H1 (cell line): ENCODE measurements around the gene CHST13. TPM values are rescaled to one million over a fixed set of nuclear protein-coding genes. Genes with fewer than 3 reads are reported as not detected.

Source experiments
- CTCF ChIA-PET: fragments of 300-600 bp; sonication (Branson Sonifier 250); formaldehyde crosslinking; loops from one replicate; lab custom pipeline; 2021; ENCODE audit not compliant: partially characterized antibody; lab: Charles Lee
- POLR2A ChIA-PET: fragments of 300-600 bp; sonication (Branson Sonifier 250); formaldehyde crosslinking; loops from one replicate; lab custom pipeline; 2021; ENCODE audit warnings: inconsistent platforms; ENCODE audit not compliant: partially characterized antibody; lab: Charles Lee
- DNase-seq, 2 experiments: peaks; one replicate each; pipeline versions ENCODE4 v3.0.0 to v3.0.0-alpha.2; 2010 to 2022; ENCODE audit warnings: low spot score in 2 of 2, low read depth in 1 of 2, mixed read lengths in 1 of 2
- FAIRE-seq: peaks from 2 replicates; lab custom pipeline; 2011; peaks lifted over from hg19 to GRCh38; lab: Jason Lieb, UNC
- H2AFZ ChIP-seq: 2 replicates; pipeline ENCODE4 v1.8.1; 2012; ENCODE audit warnings: low read length, inconsistent platforms
- H2AK5ac ChIP-seq: 2 replicates; pipeline ENCODE4 v1.6.1; 2013; ENCODE audit warnings: low read depth, low read length
- H2BK120ac ChIP-seq: replicated peaks from 2 replicates; pipeline ENCODE3; 2013; ENCODE audit warnings: low read depth, low read length, inconsistent platforms
- H2BK12ac ChIP-seq: 2 replicates; pipeline ENCODE4 v1.6.1; 2013; ENCODE audit warnings: low read depth, low read length
- H2BK15ac ChIP-seq: 2 replicates; pipeline ENCODE4 v1.6.1; 2013; ENCODE audit warnings: low read length
- H2BK20ac ChIP-seq: 2 replicates; pipeline ENCODE4 v1.6.1; 2013; ENCODE audit warnings: low read length
- H2BK5ac ChIP-seq: 2 replicates; pipeline ENCODE4 v1.6.1; 2013; ENCODE audit warnings: low read depth, low read length
- H3K14ac ChIP-seq: 2 replicates; pipeline ENCODE4 v1.6.1; 2013; ENCODE audit warnings: inconsistent platforms; ENCODE audit not compliant: insufficient read length
- H3K18ac ChIP-seq: 2 replicates; pipeline ENCODE4 v1.6.1; 2013; ENCODE audit warnings: low read length; ENCODE audit errors: extremely low read depth
- H3K23ac ChIP-seq: 2 replicates; pipeline ENCODE4 v1.6.1; 2013; ENCODE audit warnings: inconsistent platforms; ENCODE audit not compliant: insufficient read length
- H3K23me2 ChIP-seq: 2 replicates; pipeline ENCODE4 v1.6.1; 2013; ENCODE audit warnings: low read depth, low read length
- H3K27ac ChIP-seq: 2 replicates; pipeline ENCODE4 v1.6.1; 2011; ENCODE audit warnings: low read depth, low read length, inconsistent platforms
- H3K27me3 ChIP-seq, 4 experiments: replicated peaks in 1 of 4; 1 replicate in 1 of 4; 2 replicates in 3 of 4; pipeline versions ENCODE4 v1.6.1 to v1.8.1; 2011 to 2013; ENCODE audit warnings: low read length in 3 of 4, mild to moderate bottlenecking in 3 of 4, inconsistent platforms in 2 of 4, mixed read lengths in 2 of 4, moderate library complexity in 1 of 4; ENCODE audit not compliant: control insufficient read depth in 3 of 4, insufficient read depth in 3 of 4; ENCODE audit errors: extremely low read depth in 1 of 4
- H3K36me3 ChIP-seq, 4 experiments: 2 replicates each; pipeline versions ENCODE4 v1.6.1 to v1.8.1; 2011 to 2013; ENCODE audit warnings: mild to moderate bottlenecking in 4 of 4, low read length in 3 of 4, moderate library complexity in 2 of 4, control low read depth in 1 of 4, inconsistent platforms in 1 of 4; ENCODE audit not compliant: insufficient read depth in 4 of 4, control insufficient read depth in 2 of 4
- H3K4ac ChIP-seq: replicated peaks from 2 replicates; pipeline ENCODE3; 2013; ENCODE audit warnings: low read length, low read depth, mixed read lengths, inconsistent platforms; ENCODE audit not compliant: insufficient read length
- H3K4me1 ChIP-seq, 4 experiments: replicated peaks in 1 of 4; 1 replicate in 1 of 4; 2 replicates in 3 of 4; pipeline versions ENCODE4 v1.6.1 to v1.8.1; 2011 to 2013; ENCODE audit warnings: low read length in 3 of 4, inconsistent platforms in 2 of 4, mixed read lengths in 1 of 4; ENCODE audit not compliant: insufficient read depth in 4 of 4, control insufficient read depth in 3 of 4
- H3K4me2 ChIP-seq, 2 experiments: 2 replicates each; pipeline versions ENCODE4 v1.6.1 to v1.8.1; 2011 to 2013; ENCODE audit warnings: low read depth in 2 of 2, low read length in 2 of 2, control low read depth in 1 of 2, inconsistent platforms in 1 of 2, mild to moderate bottlenecking in 1 of 2; ENCODE audit not compliant: insufficient read depth in 1 of 2
- H3K4me3 ChIP-seq, 4 experiments: fragments of 200-600, 300-600 bp in 1 of 4; sonication (generic), shearing (Covaris generic), sonication (Bioruptor Twin) in 1 of 4; 2 replicates each; pipeline versions ENCODE4 v1.5.1 to v1.8.1; 2011 to 2016; ENCODE audit warnings: low read length in 4 of 4, low read depth in 3 of 4, control low read depth in 2 of 4, inconsistent platforms in 2 of 4, mild to moderate bottlenecking in 2 of 4, mixed read lengths in 1 of 4, moderate library complexity in 1 of 4; ENCODE audit not compliant: insufficient read depth in 2 of 4; ENCODE audit errors: extremely low read depth in 1 of 4
- H3K56ac ChIP-seq: replicated peaks from 2 replicates; pipeline ENCODE3; 2013; ENCODE audit warnings: low read depth, mild to moderate bottlenecking, mixed read lengths, low read length, inconsistent platforms; ENCODE audit not compliant: insufficient read length
- H3K79me1 ChIP-seq: 2 replicates; pipeline ENCODE4 v1.6.1; 2013; ENCODE audit warnings: low read depth, low read length, control low read depth
- H3K79me2 ChIP-seq, 2 experiments: 2 replicates each; pipeline versions ENCODE4 v1.6.1 to v1.8.1; 2012 to 2013; ENCODE audit warnings: low read length in 2 of 2, mild to moderate bottlenecking in 2 of 2, inconsistent platforms in 1 of 2; ENCODE audit not compliant: insufficient read depth in 2 of 2, control insufficient read depth in 1 of 2
- H3K9ac ChIP-seq, 4 experiments: replicated peaks in 1 of 4; 1 replicate in 1 of 4; 2 replicates in 3 of 4; pipeline versions ENCODE4 v1.6.1 to v1.8.1; 2011 to 2013; ENCODE audit warnings: low read depth in 3 of 4, low read length in 3 of 4, control low read depth in 2 of 4, mild to moderate bottlenecking in 2 of 4, moderate library complexity in 2 of 4, inconsistent platforms in 1 of 4; ENCODE audit errors: extremely low read depth in 1 of 4
- H3K9me3 ChIP-seq, 2 experiments: 2 replicates each; pipeline versions ENCODE4 v1.6.1 to v1.8.1; 2012 to 2013; ENCODE audit warnings: mild to moderate bottlenecking in 2 of 2, moderate library complexity in 2 of 2, control low read depth in 1 of 2, inconsistent platforms in 1 of 2, low read depth in 1 of 2, low read length in 1 of 2, mixed read lengths in 1 of 2; ENCODE audit not compliant: insufficient read depth in 2 of 2
- H4K20me1 ChIP-seq, 2 experiments: replicated peaks in 1 of 2; 2 replicates each; pipeline versions ENCODE3 to v1.8.1; 2011 to 2013; ENCODE audit warnings: inconsistent platforms in 2 of 2, low read length in 2 of 2, mild to moderate bottlenecking in 1 of 2; ENCODE audit not compliant: insufficient read depth in 2 of 2, control insufficient read depth in 1 of 2
- H4K5ac ChIP-seq: 2 replicates; pipeline ENCODE4 v1.6.1; 2013; ENCODE audit warnings: low read length, low read depth, mixed read lengths, inconsistent platforms; ENCODE audit not compliant: insufficient read length
- H4K8ac ChIP-seq: 2 replicates; pipeline ENCODE4 v1.8.0; 2013; ENCODE audit warnings: mild to moderate bottlenecking, moderate library complexity, low read length, inconsistent platforms; ENCODE audit not compliant: insufficient read depth; ENCODE audit errors: extremely low read depth
- H4K91ac ChIP-seq: replicated peaks from 2 replicates; pipeline ENCODE3; 2013; ENCODE audit warnings: low read length, mixed read lengths, inconsistent platforms; ENCODE audit not compliant: insufficient read length
- CBX5 ChIP-seq: fragments of 300-800, 300-1000 bp; sonication (generic); IDR thresholded peaks from 2 replicates; pipeline ENCODE4 v1.7.1; 2016; ENCODE audit warnings: antibody characterized with exemption, low read length, low read depth
- CHD1 ChIP-seq: IDR thresholded peaks from 2 replicates; pipeline ENCODE4 v1.6.1; 2012; ENCODE audit warnings: low read depth, low read length, improper control_type of control experiment
- CTBP2 ChIP-seq: IDR thresholded peaks from 2 replicates; pipeline ENCODE4 v1.7.0; 2011; ENCODE audit warnings: borderline replicate concordance, mild to moderate bottlenecking, moderate library complexity, mixed read lengths, low read length; ENCODE audit not compliant: insufficient read depth, insufficient read length
- JUND ChIP-seq: IDR thresholded peaks from 2 replicates; pipeline ENCODE4 v1.6.1; 2011; ENCODE audit warnings: mild to moderate bottlenecking, improper control_type of control experiment, low read length
- POLR2A ChIP-seq, 2 experiments: IDR thresholded peaks; 1 replicate in 1 of 2; 2 replicates in 1 of 2; pipeline ENCODE4 v1.6.1; 2011; ENCODE audit warnings: low read depth in 2 of 2, low read length in 2 of 2, mild to moderate bottlenecking in 2 of 2; ENCODE audit errors: control extremely low read depth in 1 of 2
- RNF2 ChIP-seq: fragments of 200-900, 300-1000 bp; sonication (generic); IDR thresholded peaks from 2 replicates; pipeline ENCODE4 v1.7.1; 2016; ENCODE audit warnings: borderline replicate concordance, low read depth, mild to moderate bottlenecking, antibody characterized with exemption, low read length; ENCODE audit not compliant: poor library complexity, severe bottlenecking; ENCODE audit errors: missing control alignments
- SIX5 ChIP-seq: IDR thresholded peaks from 2 replicates; pipeline ENCODE4 v1.6.1; 2011; ENCODE audit warnings: mild to moderate bottlenecking, low read depth, low read length
- TAF1 ChIP-seq: IDR thresholded peaks from 2 replicates; pipeline ENCODE4 v1.6.1; 2011; ENCODE audit warnings: mild to moderate bottlenecking, low read depth, low read length
- TAF7 ChIP-seq: optimal IDR thresholded peaks from 2 replicates; pipeline ENCODE3; 2011; ENCODE audit warnings: low read depth, mild to moderate bottlenecking, inconsistent platforms, low read length, moderate library complexity, borderline replicate concordance
- TCF12 ChIP-seq: IDR thresholded peaks from 2 replicates; pipeline ENCODE4 v1.6.1; 2011; ENCODE audit warnings: low read depth, mild to moderate bottlenecking, low read length
- ZNF274 ChIP-seq: IDR thresholded peaks from 2 replicates; pipeline ENCODE4 v1.7.0; 2012; ENCODE audit warnings: low read length, borderline replicate concordance; ENCODE audit errors: extremely low read depth
- WGBS, 2 experiments: shearing (Covaris generic) in 1 of 2; methylation state at CpG; one replicate each; pipeline versions ENCODE4 v1.1.6 to v1.1.7; 2013 to 2015; ENCODE audit warnings: low lambda C conversion rate in 2 of 2, mixed read lengths in 2 of 2, inconsistent platforms in 1 of 2, low coverage in 1 of 2, missing lambda C conversion rate in 1 of 2; ENCODE audit not compliant: insufficient replicate concordance in 2 of 2, insufficient coverage in 1 of 2, insufficient read length in 1 of 2; ENCODE audit errors: extremely low coverage in 1 of 2, missing lambda C conversion rate in 1 of 2; 5-methylcytosine and 5-hydroxymethylcytosine counted together
- polyA plus RNA-seq, 7 experiments: library from polyadenylated mRNA; depleted of rRNA in 3 of 7; stranded (reverse) in 5 of 7; unstranded in 2 of 7; fragments of >200 nt in 5 of 7; fragments of 200-250 nt in 2 of 7; gene quantifications; 1 replicate in 5 of 7; 2 replicates in 1 of 7; 4 replicates in 1 of 7; pipeline versions ENCODE4 v1.2.1 to v1.2.3, GENCODE V29; 2011 to 2013; ENCODE audit warnings: missing spikeins in 2 of 7, mixed read lengths in 2 of 7
- total RNA-seq: library from RNA; stranded (reverse); fragmentation: NEBNext Ultra II Directional; extraction: Animal tissue kit (Norgen Biotek cat#: 25700); gene quantifications from 2 replicates; pipeline ENCODE4 v1.2.1, GENCODE V29; 2021
- TF ChIP-seq, protein P1 (sequence below): IDR thresholded peaks from 2 replicates; pipeline ENCODE4 v1.6.1; 2011; ENCODE audit warnings: low read depth, mild to moderate bottlenecking, low read length; ENCODE audit not compliant: insufficient read depth

Gene CHST13
- total and polyA plus RNA-seq, 2 of the 8 experiments (the other 6 are each of a cell fraction or from before 2014, with no cell fraction given) = 5.4 to 11.7 TPM

DNA sequence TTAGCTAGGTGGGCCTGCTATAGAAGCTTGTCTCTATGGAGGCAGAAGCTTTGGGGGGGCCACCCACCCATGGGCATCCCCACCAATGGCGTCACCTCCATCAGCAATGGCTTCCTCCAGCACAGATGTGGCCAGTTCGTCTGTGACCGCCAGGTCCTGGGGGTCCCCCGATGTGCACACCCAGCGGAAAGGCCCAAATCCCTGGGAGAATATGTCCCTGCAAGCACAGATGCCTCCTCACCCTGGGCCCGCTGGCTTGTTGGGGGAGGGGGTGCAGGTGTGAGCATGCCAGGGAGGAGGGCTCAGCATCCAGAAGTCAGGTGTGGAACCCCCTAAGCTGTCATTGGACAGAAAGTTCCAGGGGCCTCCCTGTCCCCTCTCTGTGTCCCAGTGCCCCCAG, 26.0 kb upstream of the CHST13 start:
- Histone ChIP-seq H2BK20ac (no peak overlapping the region), H2AK5ac (no peak overlapping the region), H3K79me2 (peaks cover 0 to 3% of the 10 kb centered on the region in 2 experiments; a peak in 1 of 4 replicates), H2AFZ (no peak overlapping the region), H2BK15ac (0 out of 2 replicates have a peak overlapping the region, but pooled peaks have one; percentile 8), H3K4ac (no peak overlapping the region), H3K9me3 (no peaks in the 10 kb centered on the region), H3K4me1 (peaks cover 0 to 22% (median 16%) of the 10 kb centered on the region in 4 experiments; a peak in 6 of 7 replicates), H4K91ac (peak overlapping the region; percentile 63), H3K56ac (no peak overlapping the region), H3K23ac (no peak overlapping the region), H4K8ac (no peak overlapping the region), H3K9ac (no peak overlapping the region), H3K27me3 (no peaks in the 10 kb centered on the region), H3K4me3 (no peak overlapping the region), H2BK120ac (no peak overlapping the region), H3K79me1 (no peaks in the 10 kb centered on the region; the same call in 1 of the 2 replicates), H3K36me3 (no peaks in the 10 kb centered on the region; a peak in 1 of 8 replicates), H3K4me2 (no peak overlapping the region), H3K14ac (no peak overlapping the region), H2BK12ac (no peak overlapping the region), H2BK5ac (no peak overlapping the region), H3K18ac (no peak overlapping the region), H3K27ac (no peak overlapping the region), H4K20me1 (peaks cover 0 to 6% of the 10 kb centered on the region in 2 experiments), H4K5ac (no peak overlapping the region), H3K23me2 (peaks cover 2% of the 10 kb centered on the region; the same call in 1 of the 2 replicates)
- 98% methylated on average over 3 of the region's 6 CpGs; no CpG with 5 or more reads in 1 of the 2 experiments for WGBS, 2 experiments
- ChIA-PET POLR2A (interaction anchor here (0.8 to 1.3 kb wide), 2 partner anchors 21 to 231 kb away, joined by 3 to 4 read pairs; no protein-coding TSS in a partner anchor), CTCF (interaction anchor here (1.0 to 6.6 kb wide), 7 partner anchors 9 to 1046 kb away, joined by 3 to 49 read pairs (median 4); no protein-coding TSS in a partner anchor)
- DNase-seq (no peak), FAIRE-seq (no peak)
- no peak for TF ChIP-seq CBX5
- TF ChIP-seq POLR2A (IDR thresholded peaks at IDR 0.05; ENCODE audit: control extremely low read depth in 1 of 2, low read depth in 2 of 2, low read length in 2 of 2) = no peak
- no peak for TF ChIP-seq CHD1
- no peak for TF ChIP-seq TCF12
- no peak for TF ChIP-seq ZNF274
- no peak for TF ChIP-seq JUND
- TF ChIP-seq, protein P1, sequence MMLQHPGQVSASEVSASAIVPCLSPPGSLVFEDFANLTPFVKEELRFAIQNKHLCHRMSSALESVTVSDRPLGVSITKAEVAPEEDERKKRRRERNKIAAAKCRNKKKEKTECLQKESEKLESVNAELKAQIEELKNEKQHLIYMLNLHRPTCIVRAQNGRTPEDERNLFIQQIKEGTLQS = no peak
- no peak for TF ChIP-seq SIX5
- no peak for TF ChIP-seq RNF2
- TF ChIP-seq TAF7 = no peak
- no peak for TF ChIP-seq CTBP2
- no peak for TF ChIP-seq TAF1
